NCI-H2107 treated with DMSO at 0.1 percent for 48 hours (cell line): ENCODE data around the gene MPZL1.
"Not testable (repeated sequence)": the region's sequence is repeated elsewhere in the genome, so short reads cannot be mapped to it uniquely, and the experiment has no call there.

Experiments used
- DNase-seq: peaks from one replicate; lab custom pipeline; 2025; ENCODE audit not compliant: unreplicated experiment; lab: John Stamatoyannopoulos, UW

The MPZL1 gene

GRCh38 chr1:167718914-167719691 is 2.7 kb upstream of the MPZL1 start:
- no peak for DNase-seq

- not testable (repeated sequence) for DNase-seq
These were observed 1.9 kb upstream of the MPZL1 start for GRCh38 chr1:167719715-167720421.

GRCh38 chr1:167720965-167721616 is 691 bp upstream of the MPZL1 start:
- no peak for DNase-seq

GRCh38 chr1:167722152-167722869 is 529 bp downstream of the MPZL1 start:
- DNase-seq: peak; percentile 27

- no peak for DNase-seq
These were observed 1.1 kb downstream of the MPZL1 start for GRCh38 chr1:167722870-167723251.

- DNase-seq: no peak
These were observed 2.0 kb downstream of the MPZL1 start for GRCh38 chr1:167723707-167724323.

- no peak for DNase-seq
These were observed 4.2 kb downstream of the MPZL1 start for GRCh38 chr1:167726008-167726407.

- DNase-seq: no peak
These were observed 7.1 kb downstream of the MPZL1 start for GRCh38 chr1:167728818-167729410.

- no peak for DNase-seq
These were observed 12.4 kb downstream of the MPZL1 start for GRCh38 chr1:167734227-167734626.

- no peak for DNase-seq
These were observed 13.1 kb downstream of the MPZL1 start for GRCh38 chr1:167734841-167735240.

- no peak for DNase-seq
These were observed 15.4 kb downstream of the MPZL1 start for GRCh38 chr1:167737169-167737568.

- DNase-seq: no peak
These were observed 16.4 kb downstream of the MPZL1 start for GRCh38 chr1:167738158-167738557.

GRCh38 chr1:167739752-167740151 is 18.0 kb downstream of the MPZL1 start:
- DNase-seq: no peak

- DNase-seq: not testable (repeated sequence)
These were observed 19.3 kb downstream of the MPZL1 start for GRCh38 chr1:167741103-167741502.

GRCh38 chr1:167742392-167743057 is 20.7 kb downstream of the MPZL1 start:
- DNase-seq: peak; percentile 31

- DNase-seq: no peak
These were observed 23.1 kb downstream of the MPZL1 start for GRCh38 chr1:167744901-167745300.

- no peak for DNase-seq
These were observed 24.4 kb downstream of the MPZL1 start for GRCh38 chr1:167746013-167746672.

- DNase-seq: no peak
These were observed 25.3 kb downstream of the MPZL1 start for GRCh38 chr1:167746988-167747655.

- DNase-seq: no peak
These were observed 26.2 kb downstream of the MPZL1 start for GRCh38 chr1:167747988-167748387.
